GM06990 (cell line): ENCODE data around the gene CILP.

ENCODE experiments used
- DNase-seq: peaks from one replicate; pipeline ENCODE4 v3.0.0-alpha.2; 2011; ENCODE audit not compliant: insufficient read length; ENCODE audit errors: extremely low read depth
- H3K27me3 ChIP-seq: replicated peaks from 2 replicates; pipeline ENCODE4 v1.6.0; 2011; ENCODE audit warnings: low read length; ENCODE audit not compliant: control insufficient read depth, insufficient read depth
- H3K36me3 ChIP-seq: 2 replicates; pipeline ENCODE4 v1.5.1; 2011; ENCODE audit warnings: low read length; ENCODE audit not compliant: control insufficient read depth, insufficient read depth
- H3K4me3 ChIP-seq: replicated peaks from 2 replicates; pipeline ENCODE4 v1.5.1; 2011; ENCODE audit warnings: low read depth, mild to moderate bottlenecking, control low read depth, low read length
- CTCF ChIP-seq: IDR thresholded peaks from 2 replicates; pipeline ENCODE4 v1.5.1; 2011; ENCODE audit warnings: low read length, control low read depth, mild to moderate bottlenecking, inconsistent platforms; ENCODE audit not compliant: insufficient read depth, poor library complexity, severe bottlenecking

CILP gene

GRCh38 chr15:65147902-65148301 lies 63.4 kb downstream of the CILP start:
- no peaks in the 10 kb centered on the region for H3K27me3 ChIP-seq
- H3K4me3 ChIP-seq: no peak overlapping the region
- no peak for TF ChIP-seq CTCF
- H3K36me3 ChIP-seq: peaks cover 3% of the 10 kb centered on the region
- no peak for DNase-seq

- no peaks in the 10 kb centered on the region for H3K27me3 ChIP-seq
- DNase-seq: no peak
- H3K36me3 ChIP-seq: peaks cover 3% of the 10 kb centered on the region
- H3K4me3 ChIP-seq: no peak overlapping the region
- no peak for TF ChIP-seq CTCF
Observed at GRCh38 chr15:65146438-65146837, 64.8 kb downstream of the CILP start.
